DOHH2 (cell line): ENCODE measurements around the gene NPVF.

Source experiments
- H3F3A ChIP-seq: fragments of 200-600 bp; sonication (generic), shearing (Covaris generic); 2 replicates; pipeline ENCODE4 v1.6.0; 2016; ENCODE audit warnings: antibody characterized with exemption, mild to moderate bottlenecking; ENCODE audit not compliant: control insufficient read depth, insufficient read depth
- H3K27ac ChIP-seq: fragments of 200-600 bp; sonication (generic); 2 replicates; pipeline ENCODE4 v1.5.1; 2014; ENCODE audit warnings: low read depth, mild to moderate bottlenecking, low read length, moderate library complexity
- H3K27me3 ChIP-seq: fragments of 200-600 bp; sonication (generic); 2 replicates; pipeline ENCODE4 v1.6.1; 2014; ENCODE audit warnings: mild to moderate bottlenecking, low read length, mixed read lengths; ENCODE audit not compliant: control insufficient read depth
- H3K36me3 ChIP-seq: fragments of 200-600 bp; sonication (generic); 2 replicates; pipeline ENCODE4 v1.6.1; 2014; ENCODE audit warnings: mild to moderate bottlenecking, low read length, moderate library complexity, mixed read lengths; ENCODE audit not compliant: control insufficient read depth
- H3K4me1 ChIP-seq: fragments of 200-600 bp; sonication (generic); 2 replicates; pipeline ENCODE4 v1.6.1; 2014; ENCODE audit warnings: mild to moderate bottlenecking, low read length, mixed read lengths; ENCODE audit not compliant: control insufficient read depth
- H3K4me2 ChIP-seq: fragments of 200-600 bp; sonication (generic); 2 replicates; pipeline ENCODE4 v1.6.0; 2014; ENCODE audit warnings: mild to moderate bottlenecking, low read length, moderate library complexity
- H3K4me3 ChIP-seq: fragments of 200-600 bp; sonication (generic); 2 replicates; pipeline ENCODE4 v1.5.1; 2014; ENCODE audit warnings: mild to moderate bottlenecking, low read length, mixed read lengths
- H3K79me2 ChIP-seq: fragments of 200-600 bp; sonication (generic); 2 replicates; pipeline ENCODE4 v1.6.1; 2014; ENCODE audit warnings: mild to moderate bottlenecking, low read length, mixed read lengths; ENCODE audit not compliant: control insufficient read depth
- H3K9me2 ChIP-seq: fragments of 200-600 bp; sonication (generic); replicated peaks from 2 replicates; pipeline ENCODE4 v1.6.1; 2014; ENCODE audit warnings: mild to moderate bottlenecking, low read length, mixed read lengths; ENCODE audit not compliant: control insufficient read depth
- H3K9me3 ChIP-seq: fragments of 200-600 bp; sonication (generic); 2 replicates; pipeline ENCODE4 v1.6.1; 2014; ENCODE audit warnings: antibody characterized with exemption, low read length, mixed read lengths; ENCODE audit not compliant: control insufficient read depth, insufficient read depth
- H4K20me1 ChIP-seq: fragments of 200-600 bp; sonication (generic); 2 replicates; pipeline ENCODE4 v1.6.0; 2014; ENCODE audit warnings: low read depth, mild to moderate bottlenecking, antibody characterized with exemption, low read length, moderate library complexity; ENCODE audit not compliant: control insufficient read depth, insufficient read depth
- EZH2phosphoT487 ChIP-seq: fragments of 200-600 bp; sonication (generic); IDR thresholded peaks from 2 replicates; pipeline ENCODE4 v1.6.1; 2017; ENCODE audit warnings: borderline replicate concordance, mild to moderate bottlenecking, antibody characterized with exemption, low read length, moderate library complexity, mixed read lengths
- TF ChIP-seq, protein P1 (sequence below): fragments of 200-600 bp; sonication (generic); IDR thresholded peaks from one replicate; pipeline ENCODE4 v1.5.1; 2014; ENCODE audit warnings: antibody characterized with exemption, mild to moderate bottlenecking, low read depth, low read length; ENCODE audit not compliant: poor library complexity, severe bottlenecking

Gene NPVF

DNA sequence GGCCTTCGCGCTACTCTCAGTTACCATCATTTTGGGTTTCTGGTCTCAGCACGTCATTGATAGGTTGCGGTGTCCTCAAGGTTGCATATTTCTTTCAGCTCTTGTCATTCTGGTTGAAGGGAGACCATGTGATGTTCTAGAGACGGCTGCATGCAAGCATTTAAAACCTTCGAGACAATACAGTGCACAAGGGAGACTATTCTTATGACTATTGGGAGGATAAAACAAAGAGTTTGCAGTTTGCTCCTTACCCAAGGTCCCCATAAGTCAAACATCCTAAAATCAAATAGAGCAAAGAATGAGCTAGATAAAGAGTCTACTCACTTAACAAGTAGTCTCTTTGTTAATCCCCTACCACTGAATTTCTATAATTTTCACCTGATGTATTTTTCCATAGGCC is 39.1 kb downstream of the NPVF start:
- Histone ChIP-seq H3K27ac (no peak overlapping the region), H3K4me3 (no peak overlapping the region), H3K27me3 (peaks cover 9% of the 10 kb centered on the region; the same call in 1 of the 2 replicates), H3K9me3 (no peaks in the 10 kb centered on the region), H4K20me1 (no peaks in the 10 kb centered on the region), H3K9me2 (no peaks in the 10 kb centered on the region), H3K4me2 (no peak overlapping the region), H3K4me1 (no peaks in the 10 kb centered on the region), H3K36me3 (no peaks in the 10 kb centered on the region), H3K79me2 (no peaks in the 10 kb centered on the region), H3F3A (no peaks in the 10 kb centered on the region)
- no peak for TF ChIP-seq EZH2phosphoT487
- TF ChIP-seq, protein P1, sequence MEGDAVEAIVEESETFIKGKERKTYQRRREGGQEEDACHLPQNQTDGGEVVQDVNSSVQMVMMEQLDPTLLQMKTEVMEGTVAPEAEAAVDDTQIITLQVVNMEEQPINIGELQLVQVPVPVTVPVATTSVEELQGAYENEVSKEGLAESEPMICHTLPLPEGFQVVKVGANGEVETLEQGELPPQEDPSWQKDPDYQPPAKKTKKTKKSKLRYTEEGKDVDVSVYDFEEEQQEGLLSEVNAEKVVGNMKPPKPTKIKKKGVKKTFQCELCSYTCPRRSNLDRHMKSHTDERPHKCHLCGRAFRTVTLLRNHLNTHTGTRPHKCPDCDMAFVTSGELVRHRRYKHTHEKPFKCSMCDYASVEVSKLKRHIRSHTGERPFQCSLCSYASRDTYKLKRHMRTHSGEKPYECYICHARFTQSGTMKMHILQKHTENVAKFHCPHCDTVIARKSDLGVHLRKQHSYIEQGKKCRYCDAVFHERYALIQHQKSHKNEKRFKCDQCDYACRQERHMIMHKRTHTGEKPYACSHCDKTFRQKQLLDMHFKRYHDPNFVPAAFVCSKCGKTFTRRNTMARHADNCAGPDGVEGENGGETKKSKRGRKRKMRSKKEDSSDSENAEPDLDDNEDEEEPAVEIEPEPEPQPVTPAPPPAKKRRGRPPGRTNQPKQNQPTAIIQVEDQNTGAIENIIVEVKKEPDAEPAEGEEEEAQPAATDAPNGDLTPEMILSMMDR: no peak

DNA sequence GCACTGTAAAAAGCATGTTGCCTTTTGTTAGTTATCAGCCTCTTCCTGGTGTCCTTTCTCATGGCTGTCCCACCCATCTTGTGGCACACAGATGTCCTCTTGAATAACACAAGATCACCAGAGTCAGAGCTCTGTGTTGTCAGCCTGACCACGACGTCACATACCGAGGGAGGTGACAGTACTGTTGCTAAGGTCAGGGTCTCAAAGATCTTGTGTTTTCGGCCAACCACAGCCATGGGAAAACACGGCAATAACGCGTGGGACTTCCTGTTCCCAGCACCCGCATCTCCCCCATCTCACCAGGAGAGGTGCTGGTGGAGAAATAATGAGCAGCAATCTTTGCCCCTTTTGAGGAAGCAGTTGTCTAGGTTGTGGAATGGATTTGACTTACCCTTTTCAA is 40.4 kb downstream of the NPVF start:
- no peak for TF ChIP-seq EZH2phosphoT487
- TF ChIP-seq, protein P1: no peak
- H3F3A ChIP-seq: no peaks in the 10 kb centered on the region

DNA sequence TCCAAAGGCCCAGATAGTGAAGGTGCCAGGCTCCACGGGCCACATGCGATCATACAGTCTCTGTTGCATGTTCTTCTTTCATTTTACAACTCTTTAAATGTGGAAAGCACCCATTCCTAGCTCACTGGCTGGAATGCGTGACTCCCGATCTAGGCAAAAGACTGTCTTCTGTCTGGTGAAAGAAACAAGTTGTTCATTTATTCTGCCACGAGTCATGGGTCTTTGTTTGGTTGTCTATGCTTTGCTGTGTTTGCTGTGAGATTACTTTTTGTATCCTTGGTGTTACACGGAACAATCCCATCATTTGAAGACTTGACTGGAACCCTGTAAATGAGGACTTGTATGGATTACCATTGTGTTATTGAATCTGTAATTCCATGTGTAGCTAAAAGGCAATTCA is 41.9 kb downstream of the NPVF start:
- Histone ChIP-seq H3K27me3 (peaks cover 18% of the 10 kb centered on the region), H3K9me3 (no peaks in the 10 kb centered on the region), H3K79me2 (no peaks in the 10 kb centered on the region), H3F3A (no peaks in the 10 kb centered on the region), H3K36me3 (no peaks in the 10 kb centered on the region), H3K27ac (no peak overlapping the region), H3K4me3 (no peak overlapping the region), H4K20me1 (no peaks in the 10 kb centered on the region), H3K4me1 (no peaks in the 10 kb centered on the region), H3K9me2 (no peaks in the 10 kb centered on the region), H3K4me2 (no peak overlapping the region)
- TF ChIP-seq, protein P1: no peak
- no peak for TF ChIP-seq EZH2phosphoT487

More for the DNA sequence above, 40.4 kb downstream of the NPVF start:
- Histone ChIP-seq H3K4me2 (no peak overlapping the region), H3K27ac (no peak overlapping the region), H3K4me1 (no peaks in the 10 kb centered on the region), H3K79me2 (no peaks in the 10 kb centered on the region), H4K20me1 (no peaks in the 10 kb centered on the region), H3K4me3 (no peak overlapping the region), H3K9me2 (no peaks in the 10 kb centered on the region), H3K27me3 (peaks cover 11% of the 10 kb centered on the region), H3K36me3 (no peaks in the 10 kb centered on the region), H3K9me3 (no peaks in the 10 kb centered on the region)

DNA sequence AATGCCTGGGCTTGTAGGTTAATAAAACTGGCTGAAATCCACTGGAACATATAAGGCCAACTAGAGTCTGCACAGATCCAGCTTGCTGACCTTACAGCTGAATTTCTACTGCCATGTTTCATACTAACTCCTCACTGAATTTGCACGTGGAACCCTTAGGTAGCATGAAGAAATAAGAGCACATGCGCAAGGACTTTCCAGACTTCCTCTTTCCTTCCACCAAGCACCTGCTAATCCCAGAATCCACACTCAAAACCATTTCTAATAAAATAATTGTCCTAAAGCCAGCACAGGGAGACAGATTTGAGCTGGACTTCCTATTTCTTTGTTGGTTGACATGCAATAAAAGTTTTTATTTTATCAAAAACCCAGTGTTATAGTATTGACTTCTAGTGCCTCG is 46.8 kb downstream of the NPVF start:
- no peaks in the 10 kb centered on the region for H3K79me2 ChIP-seq
- H3F3A ChIP-seq: no peaks in the 10 kb centered on the region
- no peak overlapping the region for H3K27ac ChIP-seq
- no peaks in the 10 kb centered on the region for H3K9me2 ChIP-seq
- peaks cover 18% of the 10 kb centered on the region for H3K27me3 ChIP-seq
- no peak overlapping the region for H3K4me2 ChIP-seq
- no peaks in the 10 kb centered on the region for H4K20me1 ChIP-seq
- no peak for TF ChIP-seq EZH2phosphoT487
- TF ChIP-seq, protein P1: no peak
- peaks cover 14% of the 10 kb centered on the region for H3K4me1 ChIP-seq
- H3K4me3 ChIP-seq: no peak overlapping the region
- H3K36me3 ChIP-seq: no peaks in the 10 kb centered on the region
- H3K9me3 ChIP-seq: no peaks in the 10 kb centered on the region
